HEK293 (cell line): Measurements from ENCODE around the gene ADAMTS14.

Source experiments
- CTCF ChIP-seq: fragments of 450-650 bp; formaldehyde crosslinking; IDR thresholded peaks from 2 replicates; pipeline ENCODE4 v1.5.1; 2016; ENCODE audit warnings: missing biosample characterization, missing genetic modification characterization
- IKZF3 ChIP-seq: fragments of 450-650 bp; IDR thresholded peaks from 2 replicates; pipeline ENCODE4 v1.5.0; 2018; ENCODE audit warnings: missing biosample characterization, mild to moderate bottlenecking, missing genetic modification characterization, moderate library complexity
- KLF10 ChIP-seq: fragments of 450-650 bp; IDR thresholded peaks from 2 replicates; pipeline ENCODE4 v1.5.1; 2018; ENCODE audit warnings: missing biosample characterization, mild to moderate bottlenecking, missing genetic modification characterization
- PRDM10 ChIP-seq: fragments of 450-650 bp; formaldehyde crosslinking; IDR thresholded peaks from 2 replicates; pipeline ENCODE4 v1.5.1; 2016; ENCODE audit warnings: missing biosample characterization, missing genetic modification characterization
- YY1 ChIP-seq: fragments of 450-650 bp; formaldehyde crosslinking; IDR thresholded peaks from 2 replicates; pipeline ENCODE4 v1.5.1; 2018; ENCODE audit warnings: missing biosample characterization, missing genetic modification characterization
- ZBTB1 ChIP-seq: fragments of 450-650 bp; formaldehyde crosslinking; IDR thresholded peaks from 2 replicates; pipeline ENCODE4 v1.5.1; 2016; ENCODE audit warnings: missing biosample characterization, missing genetic modification characterization
- ZBTB8A ChIP-seq: fragments of 450-650 bp; formaldehyde crosslinking; IDR thresholded peaks from 2 replicates; pipeline ENCODE4 v1.5.1; 2016; ENCODE audit warnings: missing biosample characterization, missing genetic modification characterization
- ZNF121 ChIP-seq: fragments of 450-650 bp; formaldehyde crosslinking; IDR thresholded peaks from 2 replicates; pipeline ENCODE4 v1.5.1; 2016; ENCODE audit warnings: missing biosample characterization, missing genetic modification characterization
- ZNF274 ChIP-seq, 2 experiments: fragments of 200-500 bp in 1 of 2; fragments of 450-650 bp in 1 of 2; sonication (Bioruptor generic) in 1 of 2; formaldehyde crosslinking in 1 of 2; IDR thresholded peaks; 2 replicates each; pipeline versions ENCODE4 v1.5.1 to v1.6.1; 2014 to 2016; ENCODE audit warnings: borderline replicate concordance in 1 of 2, inconsistent platforms in 1 of 2, low read length in 1 of 2, missing biosample characterization in 1 of 2, missing genetic modification characterization in 1 of 2
- ZNF501 ChIP-seq: fragments of 450-650 bp; formaldehyde crosslinking; IDR thresholded peaks from 2 replicates; pipeline ENCODE4 v1.5.1; 2016; ENCODE audit warnings: missing biosample characterization, missing genetic modification characterization
- ZNF518A ChIP-seq: fragments of 450-650 bp; formaldehyde crosslinking; conservative IDR thresholded peaks from 2 replicates; pipeline ENCODE4 v1.5.1; 2016; ENCODE audit warnings: low read depth, missing biosample characterization, missing genetic modification characterization
- ZNF555 ChIP-seq: fragments of 450-650 bp; formaldehyde crosslinking; conservative IDR thresholded peaks from 2 replicates; pipeline ENCODE4 v1.5.1; 2017; ENCODE audit warnings: missing biosample characterization, mild to moderate bottlenecking, missing genetic modification characterization, inconsistent platforms

GRCh38 chr10:70668454-70668970 is 3.8 kb upstream of the ADAMTS14 start:
- no peak for TF ChIP-seq YY1 (tag by site-specific recombination)
- TF ChIP-seq CTCF: no peak
- TF ChIP-seq IKZF3 (tag by site-specific recombination): no peak
- no peak for TF ChIP-seq PRDM10
- TF ChIP-seq ZBTB8A: no peak
- TF ChIP-seq ZNF121 (tag by site-specific recombination): no peak
- TF ChIP-seq ZBTB1 (tag by site-specific recombination): no peak
- no peak for TF ChIP-seq ZNF274 (IDR thresholded peaks at IDR 0.05; ENCODE audit: low read length)
- no peak for TF ChIP-seq ZNF274 (tag by site-specific recombination; IDR thresholded peaks at IDR 0.05; ENCODE audit: borderline replicate concordance)
- TF ChIP-seq KLF10 (tag by site-specific recombination): no peak
- TF ChIP-seq ZNF555 (tag by site-specific recombination): no peak
- TF ChIP-seq ZNF501: no peak
- TF ChIP-seq ZNF518A (tag by site-specific recombination): no peak
